Measurements from ENCODE around the gene PRPF39. TPM values are rescaled to one million over a fixed set of nuclear protein-coding genes. Genes with fewer than 3 reads are reported as not detected.
A peak's percentile ranks its signal among the peaks of the same experiment; 100 is the strongest.

PRPF39 gene
- total and polyA plus RNA-seq, 2 of the 13 experiments (the other 11 are each of a cell fraction or from before 2014, with no cell fraction given), result 44.2 to 65.0 TPM

- TF ChIP-seq CCAR2 (optimal IDR thresholded peaks at IDR 0.05; ENCODE audit: low read depth, low read length), result no peak
- TF ChIP-seq POLR2AphosphoS5 (IDR thresholded peaks at IDR 0.05; ENCODE audit: low read depth, low read length), result peak; percentile 96
- no peak for TF ChIP-seq RBM22 (optimal IDR thresholded peaks at IDR 0.05; ENCODE audit: low read length)
- no peak; the same call in 1 of the 2 replicates for TF ChIP-seq RXRA (CRISPR knock-in tag; IDR thresholded peaks at IDR 0.05)
- TF ChIP-seq XBP1 (CRISPR knock-in tag; IDR thresholded peaks at IDR 0.05), result no peak
- TF ChIP-seq RFX1 (IDR thresholded peaks at IDR 0.05), result no peak
- TF ChIP-seq MTF1 (CRISPR knock-in tag; IDR thresholded peaks at IDR 0.05), result no peak
- TF ChIP-seq SNRNP70 (IDR thresholded peaks at IDR 0.05; ENCODE audit: low read depth, low read length), result no peak
- TF ChIP-seq ZNF691 (CRISPR knock-in tag; IDR thresholded peaks at IDR 0.05; ENCODE audit: borderline replicate concordance, low read depth), result no peak
- no peak for TF ChIP-seq ZNF101 (CRISPR knock-in tag; IDR thresholded peaks at IDR 0.05; ENCODE audit: borderline replicate concordance, low read depth)
- TF ChIP-seq KLF6 (CRISPR knock-in tag; IDR thresholded peaks at IDR 0.05), result peak; percentile 48; the same call in 1 of the 2 replicates
- no peak for TF ChIP-seq NFYC (CRISPR knock-in tag; IDR thresholded peaks at IDR 0.05)
- TF ChIP-seq ZNF672 (CRISPR knock-in tag; IDR thresholded peaks at IDR 0.05), result no peak
- TF ChIP-seq SATB2 (CRISPR knock-in tag; IDR thresholded peaks at IDR 0.05), result no peak
- TF ChIP-seq ZNF513 (CRISPR knock-in tag; conservative IDR thresholded peaks at IDR 0.05), result no peak
- peak; percentile 66 for TF ChIP-seq BHLHE40 (IDR thresholded peaks at IDR 0.05; ENCODE audit: low read length)
- TF ChIP-seq ZNF276 (CRISPR knock-in tag; IDR thresholded peaks at IDR 0.05; ENCODE audit: low read depth), result 0 out of 2 replicates have a peak, but pooled peaks have one; percentile 77
- TF ChIP-seq PRPF4 (IDR thresholded peaks at IDR 0.05; ENCODE audit: low read depth, low read length, poor library complexity, severe bottlenecking), result no peak
- TF ChIP-seq NR2C2 (CRISPR knock-in tag; IDR thresholded peaks at IDR 0.05; ENCODE audit: borderline replicate concordance), result no peak
- TF ChIP-seq DNMT3B (CRISPR knock-in tag; conservative IDR thresholded peaks at IDR 0.05), result no peak
- peak; percentile 46; the same call in 1 of the 2 replicates for TF ChIP-seq SIN3B (IDR thresholded peaks at IDR 0.05; ENCODE audit: low read length)
- TF ChIP-seq SOX6 (IDR thresholded peaks at IDR 0.05), result no peak
- no peak; the same call in 1 of the 2 replicates for TF ChIP-seq SOX6 (CRISPR knock-in tag; IDR thresholded peaks at IDR 0.05)
- no peak for TF ChIP-seq MTF2 (CRISPR knock-in tag; IDR thresholded peaks at IDR 0.05; ENCODE audit: borderline replicate concordance)
- TF ChIP-seq ZNF362 (CRISPR knock-in tag; IDR thresholded peaks at IDR 0.05; ENCODE audit: borderline replicate concordance), result no peak; the same call in 1 of the 2 replicates
- no peak for TF ChIP-seq U2AF2 (IDR thresholded peaks at IDR 0.05; ENCODE audit: low read depth, low read length)
- TF ChIP-seq ZNF878 (CRISPR knock-in tag; IDR thresholded peaks at IDR 0.05), result peak; percentile 69; the same call in 1 of the 2 replicates
- peak; percentile 96 for TF ChIP-seq PHF8 (CRISPR knock-in tag; IDR thresholded peaks at IDR 0.05)
These were observed at the start of gene PRPF39 (continued) for GRCh38 chr14:45083976-45084722.

Measured in HepG2 (cell line).